ENCODE results near the gene KYAT1. TPM values are rescaled to one million over a fixed set of nuclear protein-coding genes. Genes with fewer than 3 reads are reported as not detected.

Gene KYAT1
- total RNA-seq, 1 experiment from 2014 or later, result 14.6 TPM

DNA sequence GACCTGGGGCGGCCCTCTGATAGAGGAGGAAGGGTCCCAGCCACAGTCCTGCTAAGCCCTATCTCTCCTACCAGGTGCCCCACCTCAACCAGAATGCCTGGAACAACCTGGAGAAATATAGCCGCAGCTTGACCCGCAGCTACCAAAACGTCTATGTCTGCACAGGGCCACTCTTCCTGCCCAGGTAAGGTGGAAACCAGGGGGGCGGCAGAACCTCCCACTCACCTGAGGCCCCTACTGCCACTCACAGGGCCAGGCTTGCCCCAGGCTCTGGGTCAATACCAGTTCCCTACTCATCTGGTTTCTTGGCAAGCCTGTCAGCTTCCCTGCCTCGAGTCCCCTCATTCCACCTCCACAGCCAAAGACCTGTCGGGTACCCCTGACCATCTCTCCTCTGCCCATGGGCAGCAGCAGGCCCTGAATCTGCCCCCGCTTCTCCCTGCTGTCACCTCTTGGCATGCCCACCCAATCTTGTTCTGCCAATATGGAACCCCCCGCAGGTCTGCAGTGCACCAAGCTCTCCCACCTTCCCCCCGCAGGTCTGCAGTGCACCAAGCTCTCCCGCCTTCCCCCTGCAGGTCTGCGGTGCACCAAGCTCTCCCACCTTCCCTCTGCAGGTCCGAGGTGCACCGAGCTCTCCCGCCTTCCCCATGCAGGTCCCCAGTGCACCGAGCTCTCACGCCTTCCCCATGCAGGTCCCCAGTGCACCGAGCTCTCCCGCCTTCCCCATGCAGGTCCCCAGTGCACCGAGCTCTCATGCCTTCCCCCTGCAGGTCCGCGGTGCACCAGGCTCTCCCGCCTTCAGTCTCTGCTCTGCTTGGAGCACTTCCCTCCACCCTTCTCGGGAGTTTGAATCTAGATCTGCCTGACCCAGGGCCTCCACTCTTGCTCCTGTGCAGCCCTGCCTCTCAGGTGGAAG, 60.8 kb downstream of the KYAT1 start:
- peak overlapping the region in 2 of 3 experiments; percentile 7 to 73; a peak in 1 of 7 replicates for H3K27ac Mint-ChIP-seq
- no CpG with 5 or more reads among the region's 24 CpGs for whole genome bisulfite sequencing (ENCODE audit: extremely low coverage, insufficient read length, low lambda C conversion rate)

More for the DNA sequence above, 60.8 kb downstream of the KYAT1 start:
- H3K56ac ChIP-seq (ENCODE audit: insufficient read length, low read depth, low read length), result no peak overlapping the region
- Mint-ChIP-seq H3K4me1 (peaks cover 11 to 12% of the 10 kb centered on the region in 2 experiments), H3K4me3 (peak overlapping the region in 1 of 2 experiments; percentile 42; a peak in 2 of 5 replicates), H3K27me3 (ENCODE audit: low read depth) (no peaks in the 10 kb centered on the region; the same call in none of the 2 replicates), H3K9me3 (no peaks in the 10 kb centered on the region), H3K36me3 (ENCODE audit: insufficient read depth in 1 of 3, low read depth in 3 of 3) (peaks cover 22 to 50% (median 47%) of the 10 kb centered on the region in 3 experiments; a peak in 6 of 7 replicates)
- no peak overlapping the region for H2BK5ac ChIP-seq (ENCODE audit: insufficient read length, low read length)
- H3K23ac ChIP-seq (ENCODE audit: insufficient read length, low read depth, low read length), result no peak overlapping the region
- no peak overlapping the region for H2AFZ ChIP-seq (ENCODE audit: low read length)
- H3K4me2 ChIP-seq (ENCODE audit: insufficient read depth, insufficient read length, low read length), result no peak overlapping the region
- TF ChIP-seq, protein P1, sequence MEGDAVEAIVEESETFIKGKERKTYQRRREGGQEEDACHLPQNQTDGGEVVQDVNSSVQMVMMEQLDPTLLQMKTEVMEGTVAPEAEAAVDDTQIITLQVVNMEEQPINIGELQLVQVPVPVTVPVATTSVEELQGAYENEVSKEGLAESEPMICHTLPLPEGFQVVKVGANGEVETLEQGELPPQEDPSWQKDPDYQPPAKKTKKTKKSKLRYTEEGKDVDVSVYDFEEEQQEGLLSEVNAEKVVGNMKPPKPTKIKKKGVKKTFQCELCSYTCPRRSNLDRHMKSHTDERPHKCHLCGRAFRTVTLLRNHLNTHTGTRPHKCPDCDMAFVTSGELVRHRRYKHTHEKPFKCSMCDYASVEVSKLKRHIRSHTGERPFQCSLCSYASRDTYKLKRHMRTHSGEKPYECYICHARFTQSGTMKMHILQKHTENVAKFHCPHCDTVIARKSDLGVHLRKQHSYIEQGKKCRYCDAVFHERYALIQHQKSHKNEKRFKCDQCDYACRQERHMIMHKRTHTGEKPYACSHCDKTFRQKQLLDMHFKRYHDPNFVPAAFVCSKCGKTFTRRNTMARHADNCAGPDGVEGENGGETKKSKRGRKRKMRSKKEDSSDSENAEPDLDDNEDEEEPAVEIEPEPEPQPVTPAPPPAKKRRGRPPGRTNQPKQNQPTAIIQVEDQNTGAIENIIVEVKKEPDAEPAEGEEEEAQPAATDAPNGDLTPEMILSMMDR (conservative IDR thresholded peaks at IDR 0.05), result no peak
- no peak overlapping the region for H3K18ac ChIP-seq (ENCODE audit: insufficient read length, low read depth, low read length)
- H2BK15ac ChIP-seq (ENCODE audit: low read depth, low read length), result no peak overlapping the region
- no peak overlapping the region for H2BK12ac ChIP-seq (ENCODE audit: insufficient read length, low read depth, low read length)
- H3K9me3 ChIP-seq (ENCODE audit: control insufficient read depth, low read depth, low read length), result no peaks in the 10 kb centered on the region
- no peak overlapping the region for H4K91ac ChIP-seq (ENCODE audit: insufficient read length, low read depth, low read length)
- H3K79me1 ChIP-seq (ENCODE audit: insufficient read depth, low read depth, low read length, poor library complexity, severe bottlenecking), result no peaks in the 10 kb centered on the region
- no peak for DNase-seq
- no peak overlapping the region for H3K27ac ChIP-seq (ENCODE audit: insufficient read length, low read depth, low read length)
- no peak overlapping the region for H3K9ac ChIP-seq (ENCODE audit: extremely low read depth, insufficient read length, low read length)
- no peaks in the 10 kb centered on the region for H4K20me1 ChIP-seq (ENCODE audit: control insufficient read depth, insufficient read depth, insufficient read length)
- H4K5ac ChIP-seq (ENCODE audit: insufficient read length, low read depth, low read length), result no peak overlapping the region
- no peaks in the 10 kb centered on the region for H3K4me1 ChIP-seq (ENCODE audit: insufficient read depth, low read length)
- no peak overlapping the region for H2AK5ac ChIP-seq (ENCODE audit: insufficient read length, low read length)
- no peak overlapping the region for H2BK120ac ChIP-seq (ENCODE audit: low read depth, low read length, poor library complexity, severe bottlenecking)
- H3K79me2 ChIP-seq (ENCODE audit: insufficient read depth, low read length), result no peaks in the 10 kb centered on the region
- no peak overlapping the region for H3K4ac ChIP-seq (ENCODE audit: low read depth, low read length)
- peaks cover 11% of the 10 kb centered on the region for H3K23me2 ChIP-seq (ENCODE audit: insufficient read length, low read depth, low read length, poor library complexity, severe bottlenecking)
- H3K14ac ChIP-seq (ENCODE audit: insufficient read depth, low read length), result no peak overlapping the region
- H3K27me3 ChIP-seq (ENCODE audit: insufficient read depth, low read length), result no peaks in the 10 kb centered on the region
- H3T11ph ChIP-seq (ENCODE audit: low read length), result no peak overlapping the region
- H4K8ac ChIP-seq (replicated peaks; ENCODE audit: insufficient read length, low read depth, low read length), result no peak overlapping the region
- no peak overlapping the region for H2BK20ac ChIP-seq (ENCODE audit: low read depth, low read length, poor library complexity, severe bottlenecking)
